ENCODE results near the gene DST.
"Not testable (repeated sequence)": the region's sequence is repeated elsewhere in the genome, so short reads cannot be mapped to it uniquely, and the experiment has no call there.

Gene DST

GRCh38 chr6:56567501-56567900, 75.2 kb downstream of the DST start:
- ChIA-PET POLR2A (ENCODE audit: low non-redundant PET) (no interaction called here), CTCF (interaction anchor here (0.7 kb wide), 1 partner anchor 28 kb away, joined by 3 read pairs; no protein-coding TSS in a partner anchor)
- TF ChIP-seq, protein P1, sequence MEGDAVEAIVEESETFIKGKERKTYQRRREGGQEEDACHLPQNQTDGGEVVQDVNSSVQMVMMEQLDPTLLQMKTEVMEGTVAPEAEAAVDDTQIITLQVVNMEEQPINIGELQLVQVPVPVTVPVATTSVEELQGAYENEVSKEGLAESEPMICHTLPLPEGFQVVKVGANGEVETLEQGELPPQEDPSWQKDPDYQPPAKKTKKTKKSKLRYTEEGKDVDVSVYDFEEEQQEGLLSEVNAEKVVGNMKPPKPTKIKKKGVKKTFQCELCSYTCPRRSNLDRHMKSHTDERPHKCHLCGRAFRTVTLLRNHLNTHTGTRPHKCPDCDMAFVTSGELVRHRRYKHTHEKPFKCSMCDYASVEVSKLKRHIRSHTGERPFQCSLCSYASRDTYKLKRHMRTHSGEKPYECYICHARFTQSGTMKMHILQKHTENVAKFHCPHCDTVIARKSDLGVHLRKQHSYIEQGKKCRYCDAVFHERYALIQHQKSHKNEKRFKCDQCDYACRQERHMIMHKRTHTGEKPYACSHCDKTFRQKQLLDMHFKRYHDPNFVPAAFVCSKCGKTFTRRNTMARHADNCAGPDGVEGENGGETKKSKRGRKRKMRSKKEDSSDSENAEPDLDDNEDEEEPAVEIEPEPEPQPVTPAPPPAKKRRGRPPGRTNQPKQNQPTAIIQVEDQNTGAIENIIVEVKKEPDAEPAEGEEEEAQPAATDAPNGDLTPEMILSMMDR (conservative IDR thresholded peaks at IDR 0.05; ENCODE audit: low read depth), result no peak
- no peak for DNase-seq (ENCODE audit: low spot score)
- no peak overlapping the region for H3K27ac ChIP-seq

- CTCF ChIA-PET; H3K27ac ChIP-seq; POLR2A ChIA-PET (ENCODE audit: low non-redundant PET); DNase-seq (ENCODE audit: low spot score): not testable (repeated sequence)
Measured at GRCh38 chr6:56562730-56563129, 80.0 kb downstream of the DST start.

- DNase-seq (ENCODE audit: low spot score), result no peak
- CTCF ChIA-PET, result no interaction called here
- no peak overlapping the region for H3K27ac ChIP-seq
- POLR2A ChIA-PET (ENCODE audit: low non-redundant PET), result no interaction called here
- TF ChIP-seq, protein P1 (conservative IDR thresholded peaks at IDR 0.05; ENCODE audit: low read depth), result no peak
Measured at GRCh38 chr6:56556751-56557540, 85.7 kb downstream of the DST start.

DNA sequence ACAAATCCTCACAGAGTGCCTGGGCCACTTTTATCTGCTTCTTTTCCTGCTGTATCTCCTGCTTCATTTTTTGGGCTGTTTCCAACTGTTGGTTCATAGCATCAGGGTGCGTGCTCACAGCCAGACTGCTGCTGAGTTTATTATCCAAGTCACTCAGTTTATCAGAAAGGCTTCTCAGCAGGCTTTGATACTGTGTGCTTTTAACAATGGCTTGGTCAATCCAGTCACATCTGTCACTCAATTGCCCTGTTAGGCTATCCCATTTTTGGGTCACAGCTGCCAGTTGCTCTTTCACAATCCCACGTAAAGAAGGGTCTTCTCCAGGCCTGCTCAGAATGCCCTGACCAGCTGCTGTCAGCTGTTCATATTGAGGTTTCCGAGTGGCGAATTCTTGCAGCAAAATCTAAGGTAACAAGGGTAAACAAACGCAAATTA, 87.2 kb downstream of the DST start:
- CTCF ChIA-PET, result no interaction called here

GRCh38 chr6:56552187-56553130, 90.2 kb downstream of the DST start:
- DNase-seq (ENCODE audit: low spot score), result no peak
- ChIA-PET CTCF (interaction anchor here (0.6 to 0.8 kb wide), 2 partner anchors 13 to 1254 kb away, joined by 4 to 6 read pairs; no protein-coding TSS in a partner anchor), POLR2A (ENCODE audit: low non-redundant PET) (interaction anchor here (0.5 kb wide), 1 partner anchor 13 kb away, joined by 5 read pairs; no protein-coding TSS in a partner anchor)
- TF ChIP-seq, protein P1 (conservative IDR thresholded peaks at IDR 0.05; ENCODE audit: low read depth), result no peak
- no peak overlapping the region for H3K27ac ChIP-seq

More for the DNA sequence above, 87.2 kb downstream of the DST start:
- POLR2A ChIA-PET (ENCODE audit: low non-redundant PET), result no interaction called here
- no peak for DNase-seq (ENCODE audit: low spot score)
- H3K27ac ChIP-seq, result no peak overlapping the region
- TF ChIP-seq, protein P1 (conservative IDR thresholded peaks at IDR 0.05; ENCODE audit: low read depth), result no peak

GRCh38 chr6:56551409-56552120, 91.1 kb downstream of the DST start:
- DNase-seq (ENCODE audit: low spot score), result no peak
- POLR2A ChIA-PET (ENCODE audit: low non-redundant PET), result no interaction called here
- CTCF ChIA-PET, result interaction anchor here (0.8 kb wide), 1 partner anchor 12 kb away, joined by 4 read pairs; no protein-coding TSS in a partner anchor

More at GRCh38 chr6:56551409-56552120, 91.1 kb downstream of the DST start:
- no peak overlapping the region for H3K27ac ChIP-seq
- TF ChIP-seq, protein P1 (conservative IDR thresholded peaks at IDR 0.05; ENCODE audit: low read depth), result no peak
